Vagina (tissue), 2 donors: ENCODE data around the gene PPIF. TPM values are rescaled to one million over a fixed set of nuclear protein-coding genes. Genes with fewer than 3 reads are reported as not detected.

ENCODE experiments used
- DNase-seq, 2 donors: peaks; one replicate each; pipeline ENCODE4 v3.0.0-alpha.2; 2017; ENCODE audit errors: extremely low spot score in 2 of 2
- H3K27ac ChIP-seq: fragments of 200-600 bp; sonication (generic); one replicate; pipeline ENCODE4 v1.5.1; 2019
- H3K27me3 ChIP-seq: fragments of 200-600 bp; sonication (generic); one replicate; pipeline ENCODE4 v1.5.1; 2019
- H3K36me3 ChIP-seq, 2 donors: fragments of 200-600 bp; sonication (generic); one replicate each; pipeline ENCODE4 v1.5.1; 2017 to 2019
- H3K4me1 ChIP-seq: fragments of 200-600 bp; sonication (generic); one replicate; pipeline ENCODE4 v1.5.1; 2019
- H3K4me3 ChIP-seq, 2 donors: fragments of 200-600 bp; sonication (generic); 1 replicate in 1 of 2; 2 replicates in 1 of 2; pipeline ENCODE4 v1.5.1; 2016 to 2019
- H3K9me3 ChIP-seq: fragments of 200-600 bp; sonication (generic); one replicate; pipeline ENCODE4 v1.5.1; 2019
- CTCF ChIP-seq, 3 experiments: fragments of 450-650 bp in 2 of 3; fragments of 200-600 bp in 1 of 3; sonication (generic) in 1 of 3; IDR thresholded peaks; one replicate each; pipeline ENCODE4 v1.5.1; 2017 to 2019; ENCODE audit warnings: antibody characterized with exemption in 3 of 3, mild to moderate bottlenecking in 2 of 3, moderate library complexity in 2 of 3
- POLR2A ChIP-seq, 2 donors: fragments of 450-650 bp; IDR thresholded peaks; one replicate each; pipeline ENCODE4 v1.6.1; 2017; ENCODE audit warnings: antibody characterized with exemption in 2 of 2, mild to moderate bottlenecking in 2 of 2, moderate library complexity in 2 of 2
- POLR2AphosphoS5 ChIP-seq, 2 donors: sonication (generic); formaldehyde crosslinking; IDR thresholded peaks; one replicate each; pipeline ENCODE4 v1.9.0; 2017; ENCODE audit warnings: antibody characterized with exemption in 2 of 2, mild to moderate bottlenecking in 2 of 2, low read depth in 1 of 2; ENCODE audit not compliant: insufficient read depth in 1 of 2
- intact Hi-C: fragments of 100-400 bp; cut with DNase I; formaldehyde crosslinking; loops from one replicate; pipeline ENCODE4 v1.15.1; 2023
- total RNA-seq: library from RNA; depleted of rRNA; stranded (reverse); fragments of >200 nt; gene quantifications from one replicate; pipeline ENCODE4 v1.2.3, GENCODE V29; 2016

Gene PPIF
- total RNA-seq, 1 donor from 2014 or later: 44.7 TPM

GRCh38 chr10:79346388-79347225, 662 bp upstream of the PPIF start:
- H3K4me1 ChIP-seq: peaks cover 36% of the 10 kb centered on the region

GRCh38 chr10:79347894-79348639, 798 bp downstream of the PPIF start:
- H3K27ac ChIP-seq: peak overlapping the region; percentile 82
- TF ChIP-seq POLR2A (IDR thresholded peaks at IDR 0.05) (no peak), CTCF (IDR thresholded peaks at IDR 0.05) (no peak), POLR2AphosphoS5 (IDR thresholded peaks at IDR 0.05; ENCODE audit: insufficient read depth in 1 of 2, low read depth in 1 of 2) (peak in 1 of 2 donors; percentile 72)

More at GRCh38 chr10:79346388-79347225, 662 bp upstream of the PPIF start:
- H3K4me3 ChIP-seq: peak overlapping the region in 1 of 2 donors; percentile 69
- TF ChIP-seq POLR2A (IDR thresholded peaks at IDR 0.05) (no peak), CTCF (IDR thresholded peaks at IDR 0.05) (no peak), POLR2AphosphoS5 (IDR thresholded peaks at IDR 0.05; ENCODE audit: insufficient read depth in 1 of 2, low read depth in 1 of 2) (no peak)
- peaks cover 0 to 16% of the 10 kb centered on the region in 2 donors for H3K36me3 ChIP-seq
- intact Hi-C loops: no loop called here
- H3K27me3 ChIP-seq: no peaks in the 10 kb centered on the region
- peak; percentile 87 to 88 for DNase-seq
- H3K27ac ChIP-seq: no peak overlapping the region
- no peaks in the 10 kb centered on the region for H3K9me3 ChIP-seq

GRCh38 chr10:79348640-79348988, 1.3 kb downstream of the PPIF start:
- Histone ChIP-seq H3K36me3 (peaks cover 0 to 36% of the 10 kb centered on the region in 2 donors), H3K27me3 (no peaks in the 10 kb centered on the region), H3K27ac (peak overlapping the region; percentile 82), H3K4me3 (peak overlapping the region; percentile 69 to 72), H3K4me1 (peaks cover 28% of the 10 kb centered on the region), H3K9me3 (no peaks in the 10 kb centered on the region)
- no peak for TF ChIP-seq POLR2AphosphoS5 (IDR thresholded peaks at IDR 0.05; ENCODE audit: insufficient read depth in 1 of 2, low read depth in 1 of 2)
- TF ChIP-seq POLR2A (IDR thresholded peaks at IDR 0.05): no peak
- TF ChIP-seq CTCF (IDR thresholded peaks at IDR 0.05): no peak
- intact Hi-C loops: no loop called here
- peak; percentile 70 to 83 for DNase-seq

More at GRCh38 chr10:79347894-79348639, 798 bp downstream of the PPIF start:
- no peaks in the 10 kb centered on the region for H3K27me3 ChIP-seq
- DNase-seq: peak; percentile 46 to 87
- no peaks in the 10 kb centered on the region for H3K9me3 ChIP-seq
- peak overlapping the region; percentile 69 to 72 for H3K4me3 ChIP-seq
- peaks cover 34% of the 10 kb centered on the region for H3K4me1 ChIP-seq
- intact Hi-C loops: no loop called here
- peaks cover 0 to 31% of the 10 kb centered on the region in 2 donors for H3K36me3 ChIP-seq

- peak; percentile 64 to 86 for DNase-seq
- Histone ChIP-seq H3K27ac (peak overlapping the region; percentile 82), H3K36me3 (peaks cover 0 to 41% of the 10 kb centered on the region in 2 donors), H3K4me1 (peaks cover 28% of the 10 kb centered on the region), H3K4me3 (peak overlapping the region in 1 of 2 donors; percentile 69), H3K27me3 (no peaks in the 10 kb centered on the region), H3K9me3 (no peaks in the 10 kb centered on the region)
- intact Hi-C loops: no loop called here
- TF ChIP-seq CTCF (IDR thresholded peaks at IDR 0.05): no peak
These were observed 1.8 kb downstream of the PPIF start for GRCh38 chr10:79349072-79349491.
